Tibial nerve (tissue), 3 donors: ENCODE measurements around the gene GPC3.

Experiments
- POLR2A ChIP-seq, 2 donors: fragments of 450-650 bp; IDR thresholded peaks; one replicate each; pipeline ENCODE4 v1.6.1; 2017; ENCODE audit warnings: antibody characterized with exemption in 2 of 2, mild to moderate bottlenecking in 2 of 2, moderate library complexity in 2 of 2
- TF ChIP-seq, protein P1 (sequence below), 5 experiments: fragments of 200-600 bp in 3 of 5; fragments of 450-650 bp in 2 of 5; sonication (generic) in 3 of 5; IDR thresholded peaks; one replicate each; pipeline ENCODE4 v1.5.1; 2016 to 2019; ENCODE audit warnings: antibody characterized with exemption in 5 of 5, mild to moderate bottlenecking in 3 of 5, moderate library complexity in 2 of 5

DNA sequence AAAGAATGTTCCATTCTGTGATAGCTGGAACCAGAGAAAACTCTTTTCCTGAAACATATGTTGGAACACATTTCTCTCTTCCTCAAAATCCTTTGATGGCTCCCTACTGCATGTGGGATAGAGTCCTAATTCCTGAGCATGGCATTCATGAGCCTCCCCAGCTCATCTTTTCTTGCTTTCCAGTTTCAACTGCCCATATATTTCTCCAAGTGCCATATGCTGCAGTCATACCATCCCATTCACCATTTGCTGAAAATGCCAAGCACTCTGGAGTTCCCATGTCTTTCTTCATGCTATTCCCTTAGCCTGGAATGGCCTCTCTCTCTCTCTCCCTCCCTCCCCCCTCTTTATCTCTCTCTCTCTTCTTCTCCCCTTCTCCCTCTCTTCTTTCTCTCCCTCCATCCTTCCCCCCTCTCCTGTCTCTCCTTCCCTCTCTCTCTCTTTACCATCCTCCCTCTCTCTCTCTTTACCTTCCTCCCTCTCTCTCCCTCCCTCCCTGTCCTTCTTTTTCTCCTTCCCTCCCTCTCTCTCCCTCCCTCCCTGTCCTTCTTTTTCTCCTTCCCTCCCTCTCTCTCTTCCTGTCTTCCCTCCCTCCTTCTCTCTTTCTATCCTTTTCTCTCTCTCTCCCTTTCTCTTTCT, 436.0 kb downstream of the GPC3 start:
- TF ChIP-seq POLR2A (IDR thresholded peaks at IDR 0.05), result no peak
- TF ChIP-seq, protein P1, sequence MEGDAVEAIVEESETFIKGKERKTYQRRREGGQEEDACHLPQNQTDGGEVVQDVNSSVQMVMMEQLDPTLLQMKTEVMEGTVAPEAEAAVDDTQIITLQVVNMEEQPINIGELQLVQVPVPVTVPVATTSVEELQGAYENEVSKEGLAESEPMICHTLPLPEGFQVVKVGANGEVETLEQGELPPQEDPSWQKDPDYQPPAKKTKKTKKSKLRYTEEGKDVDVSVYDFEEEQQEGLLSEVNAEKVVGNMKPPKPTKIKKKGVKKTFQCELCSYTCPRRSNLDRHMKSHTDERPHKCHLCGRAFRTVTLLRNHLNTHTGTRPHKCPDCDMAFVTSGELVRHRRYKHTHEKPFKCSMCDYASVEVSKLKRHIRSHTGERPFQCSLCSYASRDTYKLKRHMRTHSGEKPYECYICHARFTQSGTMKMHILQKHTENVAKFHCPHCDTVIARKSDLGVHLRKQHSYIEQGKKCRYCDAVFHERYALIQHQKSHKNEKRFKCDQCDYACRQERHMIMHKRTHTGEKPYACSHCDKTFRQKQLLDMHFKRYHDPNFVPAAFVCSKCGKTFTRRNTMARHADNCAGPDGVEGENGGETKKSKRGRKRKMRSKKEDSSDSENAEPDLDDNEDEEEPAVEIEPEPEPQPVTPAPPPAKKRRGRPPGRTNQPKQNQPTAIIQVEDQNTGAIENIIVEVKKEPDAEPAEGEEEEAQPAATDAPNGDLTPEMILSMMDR (IDR thresholded peaks at IDR 0.05), result no peak
